K562 (cell line): Measurements from ENCODE around the gene UMAD1. TPM values are rescaled to one million over a fixed set of nuclear protein-coding genes. Genes with fewer than 3 reads are reported as not detected.

Experiments used
- BHLHE40 ChIP-seq: IDR thresholded peaks from 2 replicates; pipeline ENCODE4 v1.6.1; 2011; ENCODE audit warnings: low read length, improper control_type of control experiment
- BRD9 ChIP-seq: fragments of 450-650 bp; IDR thresholded peaks from 2 replicates; pipeline ENCODE4 v1.6.1; 2018; ENCODE audit warnings: low read depth; ENCODE audit not compliant: partially characterized antibody
- ESRRA ChIP-seq: fragments of 450-650 bp; IDR thresholded peaks from 2 replicates; pipeline ENCODE4 v1.6.1; 2014; ENCODE audit warnings: low read depth, mild to moderate bottlenecking, moderate library complexity, borderline replicate concordance
- HNRNPK ChIP-seq: fragments of 200-400 bp; formaldehyde crosslinking; IDR thresholded peaks from one replicate; pipeline ENCODE4 v1.6.1; 2018; ENCODE audit warnings: mild to moderate bottlenecking, low read depth, low read length; ENCODE audit not compliant: poor library complexity, severe bottlenecking
- KAT2B ChIP-seq: IDR thresholded peaks from one replicate; pipeline ENCODE4 v1.6.1; 2012; ENCODE audit warnings: low read depth, mild to moderate bottlenecking, control low read depth, inconsistent platforms, low read length, moderate library complexity
- MXD1 ChIP-seq: fragments of 250-450 bp; sonication (Bioruptor Pico); IDR thresholded peaks from 2 replicates; pipeline ENCODE4 v1.8.0; 2021; ENCODE audit warnings: borderline replicate concordance, mild to moderate bottlenecking, moderate library complexity; ENCODE audit not compliant: poor library complexity, severe bottlenecking
- NFYB ChIP-seq: IDR thresholded peaks from 2 replicates; pipeline ENCODE4 v1.6.1; 2011; ENCODE audit warnings: mild to moderate bottlenecking, moderate library complexity; ENCODE audit not compliant: insufficient read length; ENCODE audit errors: extremely low read depth
- POLR2A ChIP-seq: fragments of 450-650 bp; conservative IDR thresholded peaks from 2 replicates; pipeline ENCODE4 v1.6.1; 2016
- RFX7 ChIP-seq: fragments of 250-450 bp; sonication (Bioruptor Pico); IDR thresholded peaks from 2 replicates; pipeline ENCODE4 v1.5.1; 2021; ENCODE audit warnings: mild to moderate bottlenecking
- SMARCB1 ChIP-seq: IDR thresholded peaks from 2 replicates; pipeline ENCODE4 v1.6.1; 2011; ENCODE audit warnings: improper control_type of control experiment, low read depth; ENCODE audit not compliant: insufficient read length
- SMARCC2 ChIP-seq: fragments of 450-650 bp; IDR thresholded peaks from 2 replicates; pipeline ENCODE4 v1.6.1; 2017; ENCODE audit warnings: antibody characterized with exemption, moderate library complexity, mild to moderate bottlenecking, low read depth
- TCF7 ChIP-seq: sonication (generic); IDR thresholded peaks from 2 replicates; pipeline ENCODE4 v1.6.1; 2016; ENCODE audit warnings: antibody characterized with exemption, borderline replicate concordance
- TCF7L2 ChIP-seq: fragments of 150-350 bp; IDR thresholded peaks from 2 replicates; pipeline ENCODE4 v1.6.1; 2016; ENCODE audit warnings: low read depth, mild to moderate bottlenecking, low read length, moderate library complexity
- YY1 ChIP-seq, 3 experiments: IDR thresholded peaks; 2 replicates each; pipeline ENCODE4 v1.6.1; 2011; ENCODE audit warnings: low read length in 2 of 3, mild to moderate bottlenecking in 2 of 3, moderate library complexity in 2 of 3, borderline replicate concordance in 1 of 3, control low read depth in 1 of 3, low read depth in 1 of 3; ENCODE audit not compliant: insufficient read depth in 3 of 3, insufficient replicate concordance in 2 of 3, control insufficient read depth in 1 of 3, insufficient read length in 1 of 3; ENCODE audit errors: extremely low read depth in 1 of 3
- ZNF174 ChIP-seq: fragments of 250-450 bp; sonication (Bioruptor Pico); IDR thresholded peaks from 2 replicates; pipeline ENCODE4 v1.4.0; 2020; ENCODE audit warnings: mild to moderate bottlenecking
- ZNF184 ChIP-seq: sonication (generic); formaldehyde crosslinking; IDR thresholded peaks from 2 replicates; pipeline ENCODE4 v1.5.0; 2020; ENCODE audit warnings: missing genetic modification reagents
- ZNF347 ChIP-seq: fragments of 450-650 bp; formaldehyde crosslinking; IDR thresholded peaks from 2 replicates; pipeline ENCODE4 v1.4.0; 2020; ENCODE audit warnings: low read depth, mild to moderate bottlenecking, moderate library complexity
- ZNF586 ChIP-seq: fragments of 450-650 bp; formaldehyde crosslinking; conservative IDR thresholded peaks from 2 replicates; pipeline ENCODE4 v1.4.0; 2020; ENCODE audit warnings: mild to moderate bottlenecking, moderate library complexity
- polyA plus RNA-seq, 8 experiments: library from polyadenylated mRNA; depleted of rRNA in 4 of 8; stranded (reverse) in 5 of 8; unstranded in 3 of 8; fragments of >200 nt; fragmentation: Nextera tagmentation in 2 of 8; fragmentation: Illumina TruSeq in 1 of 8; extraction: Ambion mirVana in 2 of 8; extraction: Trizol in 1 of 8; gene quantifications; 2 replicates each; pipeline versions ENCODE4 v1.2.1 to v1.2.3, GENCODE V29; 2011 to 2014; ENCODE audit warnings: inconsistent platforms in 1 of 8, missing spikeins in 1 of 8
- total RNA-seq, 7 experiments: library from RNA; depleted of rRNA in 6 of 7; stranded (reverse); fragments of >200 nt in 6 of 7; fragmentation: Illumina TruSeq in 2 of 7; extraction: Trizol in 2 of 7; gene quantifications; 2 replicates each; pipeline versions ENCODE4 v1.2.1 to v1.2.3, GENCODE V29; 2011 to 2021; ENCODE audit warnings: low replicate concordance in 1 of 7
- TF ChIP-seq, protein P1 (sequence below), 3 experiments: IDR thresholded peaks in 2 of 3; conservative IDR thresholded peaks in 1 of 3; 2 replicates each; pipeline ENCODE4 v1.5.1; 2011 to 2012; ENCODE audit warnings: low read length in 3 of 3, mild to moderate bottlenecking in 3 of 3, control low read depth in 2 of 3, improper control_type of control experiment in 1 of 3, inconsistent platforms in 1 of 3, low read depth in 1 of 3, mixed read lengths in 1 of 3, moderate library complexity in 1 of 3; ENCODE audit not compliant: insufficient read depth in 2 of 3
- TF ChIP-seq, protein P2 (sequence below): sonication (generic); formaldehyde crosslinking; IDR thresholded peaks from 2 replicates; pipeline ENCODE4 v1.8.1; 2023; ENCODE audit warnings: mild to moderate bottlenecking, missing genetic modification reagents
- TF ChIP-seq, protein P3 (sequence below): fragments of 250-450 bp; sonication (Bioruptor Pico); IDR thresholded peaks from 2 replicates; pipeline ENCODE4 v1.5.0; 2022; ENCODE audit warnings: mild to moderate bottlenecking
- TF ChIP-seq, protein P4 (sequence below): fragments of 250-450 bp; sonication (Bioruptor Pico); IDR thresholded peaks from 2 replicates; pipeline ENCODE4 v1.9.0; 2021; ENCODE audit warnings: mild to moderate bottlenecking

UMAD1 gene
- total and polyA plus RNA-seq, 9 of the 15 experiments (the other 6 are each of a cell fraction or from before 2014, with no cell fraction given), result 9.0 to 26.7 (median 13.3) TPM

DNA sequence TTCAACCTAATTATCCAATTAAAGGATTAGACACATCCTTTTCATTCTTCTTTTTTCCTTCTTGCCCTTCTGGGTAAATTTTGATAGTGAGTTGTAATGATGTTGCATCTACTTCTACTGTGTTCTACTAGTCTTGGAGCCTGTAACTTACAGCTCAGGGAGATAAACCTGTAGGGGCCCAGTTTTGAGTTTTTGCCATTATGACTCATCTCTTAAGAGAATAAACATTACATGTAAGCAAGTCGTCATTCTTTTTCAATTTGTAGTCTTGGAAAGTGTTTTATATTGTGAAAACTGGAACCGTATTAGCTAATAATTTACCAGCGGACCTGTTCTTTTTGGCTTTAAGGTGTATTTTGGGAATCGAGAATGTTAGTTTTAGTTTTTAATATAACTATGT, 167.6 kb downstream of the UMAD1 start (continued):
- TF ChIP-seq, protein P1, sequence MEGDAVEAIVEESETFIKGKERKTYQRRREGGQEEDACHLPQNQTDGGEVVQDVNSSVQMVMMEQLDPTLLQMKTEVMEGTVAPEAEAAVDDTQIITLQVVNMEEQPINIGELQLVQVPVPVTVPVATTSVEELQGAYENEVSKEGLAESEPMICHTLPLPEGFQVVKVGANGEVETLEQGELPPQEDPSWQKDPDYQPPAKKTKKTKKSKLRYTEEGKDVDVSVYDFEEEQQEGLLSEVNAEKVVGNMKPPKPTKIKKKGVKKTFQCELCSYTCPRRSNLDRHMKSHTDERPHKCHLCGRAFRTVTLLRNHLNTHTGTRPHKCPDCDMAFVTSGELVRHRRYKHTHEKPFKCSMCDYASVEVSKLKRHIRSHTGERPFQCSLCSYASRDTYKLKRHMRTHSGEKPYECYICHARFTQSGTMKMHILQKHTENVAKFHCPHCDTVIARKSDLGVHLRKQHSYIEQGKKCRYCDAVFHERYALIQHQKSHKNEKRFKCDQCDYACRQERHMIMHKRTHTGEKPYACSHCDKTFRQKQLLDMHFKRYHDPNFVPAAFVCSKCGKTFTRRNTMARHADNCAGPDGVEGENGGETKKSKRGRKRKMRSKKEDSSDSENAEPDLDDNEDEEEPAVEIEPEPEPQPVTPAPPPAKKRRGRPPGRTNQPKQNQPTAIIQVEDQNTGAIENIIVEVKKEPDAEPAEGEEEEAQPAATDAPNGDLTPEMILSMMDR (IDR thresholded peaks at IDR 0.05 in 2 of 3, conservative IDR thresholded peaks at IDR 0.05 in 1 of 3; ENCODE audit: insufficient read depth in 2 of 3, low read depth in 1 of 3, low read length in 3 of 3), result no peak
- no peak for TF ChIP-seq NFYB
- no peak for TF ChIP-seq KAT2B
- no peak for TF ChIP-seq ZNF174 (CRISPR knock-in tag)
- TF ChIP-seq HNRNPK, result no peak
- TF ChIP-seq YY1 (IDR thresholded peaks at IDR 0.05; ENCODE audit: borderline replicate concordance in 1 of 3, control insufficient read depth in 1 of 3, extremely low read depth in 1 of 3, insufficient read depth in 3 of 3, insufficient read length in 1 of 3, insufficient replicate concordance in 2 of 3, low read depth in 1 of 3, low read length in 2 of 3), result no peak
- TF ChIP-seq ZNF586, result no peak
- TF ChIP-seq TCF7, result no peak
- no peak for TF ChIP-seq RFX7 (CRISPR knock-in tag)
- TF ChIP-seq, protein P2, sequence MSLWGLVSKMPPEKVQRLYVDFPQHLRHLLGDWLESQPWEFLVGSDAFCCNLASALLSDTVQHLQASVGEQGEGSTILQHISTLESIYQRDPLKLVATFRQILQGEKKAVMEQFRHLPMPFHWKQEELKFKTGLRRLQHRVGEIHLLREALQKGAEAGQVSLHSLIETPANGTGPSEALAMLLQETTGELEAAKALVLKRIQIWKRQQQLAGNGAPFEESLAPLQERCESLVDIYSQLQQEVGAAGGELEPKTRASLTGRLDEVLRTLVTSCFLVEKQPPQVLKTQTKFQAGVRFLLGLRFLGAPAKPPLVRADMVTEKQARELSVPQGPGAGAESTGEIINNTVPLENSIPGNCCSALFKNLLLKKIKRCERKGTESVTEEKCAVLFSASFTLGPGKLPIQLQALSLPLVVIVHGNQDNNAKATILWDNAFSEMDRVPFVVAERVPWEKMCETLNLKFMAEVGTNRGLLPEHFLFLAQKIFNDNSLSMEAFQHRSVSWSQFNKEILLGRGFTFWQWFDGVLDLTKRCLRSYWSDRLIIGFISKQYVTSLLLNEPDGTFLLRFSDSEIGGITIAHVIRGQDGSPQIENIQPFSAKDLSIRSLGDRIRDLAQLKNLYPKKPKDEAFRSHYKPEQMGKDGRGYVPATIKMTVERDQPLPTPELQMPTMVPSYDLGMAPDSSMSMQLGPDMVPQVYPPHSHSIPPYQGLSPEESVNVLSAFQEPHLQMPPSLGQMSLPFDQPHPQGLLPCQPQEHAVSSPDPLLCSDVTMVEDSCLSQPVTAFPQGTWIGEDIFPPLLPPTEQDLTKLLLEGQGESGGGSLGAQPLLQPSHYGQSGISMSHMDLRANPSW (CRISPR knock-in tag), result no peak
- no peak for TF ChIP-seq BHLHE40
- TF ChIP-seq TCF7L2, result no peak
- TF ChIP-seq POLR2A, result no peak
- TF ChIP-seq ZNF184, result no peak
- no peak for TF ChIP-seq MXD1 (CRISPR knock-in tag)
- no peak for TF ChIP-seq ESRRA
- TF ChIP-seq SMARCB1, result no peak
- TF ChIP-seq, protein P3, sequence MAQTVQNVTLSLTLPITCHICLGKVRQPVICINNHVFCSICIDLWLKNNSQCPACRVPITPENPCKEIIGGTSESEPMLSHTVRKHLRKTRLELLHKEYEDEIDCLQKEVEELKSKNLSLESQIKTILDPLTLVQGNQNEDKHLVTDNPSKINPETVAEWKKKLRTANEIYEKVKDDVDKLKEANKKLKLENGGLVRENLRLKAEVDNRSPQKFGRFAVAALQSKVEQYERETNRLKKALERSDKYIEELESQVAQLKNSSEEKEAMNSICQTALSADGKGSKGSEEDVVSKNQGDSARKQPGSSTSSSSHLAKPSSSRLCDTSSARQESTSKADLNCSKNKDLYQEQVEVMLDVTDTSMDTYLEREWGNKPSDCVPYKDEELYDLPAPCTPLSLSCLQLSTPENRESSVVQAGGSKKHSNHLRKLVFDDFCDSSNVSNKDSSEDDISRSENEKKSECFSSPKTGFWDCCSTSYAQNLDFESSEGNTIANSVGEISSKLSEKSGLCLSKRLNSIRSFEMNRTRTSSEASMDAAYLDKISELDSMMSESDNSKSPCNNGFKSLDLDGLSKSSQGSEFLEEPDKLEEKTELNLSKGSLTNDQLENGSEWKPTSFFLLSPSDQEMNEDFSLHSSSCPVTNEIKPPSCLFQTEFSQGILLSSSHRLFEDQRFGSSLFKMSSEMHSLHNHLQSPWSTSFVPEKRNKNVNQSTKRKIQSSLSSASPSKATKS, result no peak
- peak; percentile 41 for TF ChIP-seq BRD9
- 0 out of 2 replicates have a peak, but pooled peaks have one; percentile 18 for TF ChIP-seq SMARCC2
- no peak for TF ChIP-seq ZNF347 (CRISPR knock-in tag)
- TF ChIP-seq, protein P4, sequence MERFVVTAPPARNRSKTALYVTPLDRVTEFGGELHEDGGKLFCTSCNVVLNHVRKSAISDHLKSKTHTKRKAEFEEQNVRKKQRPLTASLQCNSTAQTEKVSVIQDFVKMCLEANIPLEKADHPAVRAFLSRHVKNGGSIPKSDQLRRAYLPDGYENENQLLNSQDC (CRISPR knock-in tag), result no peak
